SK-N-SH (cell line): ENCODE results near the gene KRAS. TPM values are rescaled to one million over a fixed set of nuclear protein-coding genes. Genes with fewer than 3 reads are reported as not detected.

Experiments used
- CTCF ChIA-PET: fragments of 300-600, 350-600 bp; formaldehyde crosslinking; extraction: SDS; loops from one replicate; lab custom pipeline; 2021; lab: Yijun Ruan, JAX
- POLR2A ChIA-PET: fragments of 350-600 bp; sonication (Branson Sonifier 250); formaldehyde crosslinking; extraction: SDS; loops from one replicate; lab custom pipeline; 2020; ENCODE audit warnings: antibody characterized with exemption, inconsistent platforms; lab: Yijun Ruan, JAX
- DNase-seq: peaks from one replicate; pipeline ENCODE4 v3.0.0; 2012
- H2AFZ ChIP-seq: fragments of 200-600 bp; sonication (generic); 2 replicates; pipeline ENCODE4 v1.8.1; 2016; ENCODE audit warnings: antibody characterized with exemption, mild to moderate bottlenecking, low read depth
- H3F3A ChIP-seq: fragments of 200-600 bp; sonication (generic); replicated peaks from 2 replicates; pipeline ENCODE3; 2016; ENCODE audit warnings: antibody characterized with exemption, mild to moderate bottlenecking; ENCODE audit not compliant: insufficient read depth
- H3K27ac ChIP-seq, 2 experiments: fragments of 200-500 bp in 1 of 2; fragments of 200-600 bp in 1 of 2; sonication (Bioruptor generic) in 1 of 2; sonication (generic), shearing (Covaris generic) in 1 of 2; 2 replicates each; pipeline versions ENCODE4 v1.5.1 to v1.6.1; 2014 to 2016; ENCODE audit warnings: low read depth in 2 of 2, inconsistent platforms in 1 of 2, low read length in 1 of 2, mild to moderate bottlenecking in 1 of 2, mixed read lengths in 1 of 2
- H3K27me3 ChIP-seq: fragments of 200-600 bp; sonication (generic), shearing (Covaris generic); 2 replicates; pipeline ENCODE4 v1.6.1; 2016; ENCODE audit warnings: mixed run types; ENCODE audit not compliant: insufficient read depth
- H3K36me3 ChIP-seq, 2 experiments: fragments of 200-500 bp in 1 of 2; fragments of 200-600 bp in 1 of 2; sonication (Bioruptor generic) in 1 of 2; sonication (generic) in 1 of 2; replicated peaks in 1 of 2; 2 replicates each; pipeline versions ENCODE3 to v1.5.1; 2014 to 2016; ENCODE audit warnings: low read length in 1 of 2, mild to moderate bottlenecking in 1 of 2; ENCODE audit not compliant: insufficient read depth in 2 of 2, control insufficient read depth in 1 of 2
- H3K4me1 ChIP-seq, 2 experiments: fragments of 200-500 bp in 1 of 2; fragments of 200-600 bp in 1 of 2; sonication (Bioruptor generic) in 1 of 2; sonication (generic), shearing (Covaris generic) in 1 of 2; 2 replicates each; pipeline versions ENCODE4 v1.5.1 to v1.6.1; 2014 to 2016; ENCODE audit warnings: low read depth in 1 of 2, low read length in 1 of 2, mixed run types in 1 of 2; ENCODE audit not compliant: insufficient read depth in 2 of 2, control insufficient read depth in 1 of 2
- H3K4me2 ChIP-seq: fragments of 200-600 bp; sonication (generic), shearing (Covaris generic); 2 replicates; pipeline ENCODE4 v1.6.1; 2017; ENCODE audit warnings: mixed run types
- H3K4me3 ChIP-seq, 2 experiments: fragments of 200-500 bp in 1 of 2; fragments of 200-600 bp in 1 of 2; sonication (Bioruptor generic) in 1 of 2; sonication (generic), shearing (Covaris generic) in 1 of 2; 2 replicates each; pipeline versions ENCODE4 v1.5.1 to v1.8.1; 2014 to 2016; ENCODE audit warnings: low read depth in 2 of 2, inconsistent platforms in 1 of 2, low read length in 1 of 2, mild to moderate bottlenecking in 1 of 2, mixed read lengths in 1 of 2, moderate library complexity in 1 of 2
- H3K79me2 ChIP-seq: fragments of 200-600 bp; sonication (generic); 2 replicates; pipeline ENCODE4 v1.8.1; 2017; ENCODE audit warnings: mild to moderate bottlenecking; ENCODE audit not compliant: insufficient read depth
- H3K9ac ChIP-seq: fragments of 200-600 bp; sonication (generic); 2 replicates; pipeline ENCODE4 v1.6.1; 2017; ENCODE audit warnings: mixed run types
- H3K9me2 ChIP-seq: fragments of 200-600 bp; sonication (generic); 2 replicates; pipeline ENCODE4 v1.6.1; 2017; ENCODE audit warnings: mixed run types
- H3K9me3 ChIP-seq: fragments of 200-600 bp; sonication (generic); 2 replicates; pipeline ENCODE4 v1.6.1; 2017; ENCODE audit warnings: mixed run types, mild to moderate bottlenecking, moderate library complexity
- H4K20me1 ChIP-seq: fragments of 200-600 bp; sonication (generic); 2 replicates; pipeline ENCODE4 v1.6.1; 2017; ENCODE audit warnings: mild to moderate bottlenecking, mixed run types; ENCODE audit not compliant: insufficient read depth
- CHD2 ChIP-seq: fragments of 150-350 bp; IDR thresholded peaks from 2 replicates; pipeline ENCODE4 v1.6.1; 2018; ENCODE audit warnings: low read length; ENCODE audit not compliant: partially characterized antibody
- CTCF ChIP-seq: fragments of 200-600 bp; sonication (generic); IDR thresholded peaks from 2 replicates; pipeline ENCODE4 v1.6.1; 2017; ENCODE audit warnings: antibody characterized with exemption, mild to moderate bottlenecking, moderate library complexity
- ELF1 ChIP-seq: IDR thresholded peaks from 2 replicates; pipeline ENCODE4 v1.4.0; 2012
- EP300 ChIP-seq, 2 experiments: IDR thresholded peaks; 2 replicates each; pipeline versions ENCODE4 v1.4.0 to v1.6.1; 2012; ENCODE audit warnings: borderline replicate concordance in 1 of 2, low read depth in 1 of 2, low read length in 1 of 2
- FOSL2 ChIP-seq: IDR thresholded peaks from 2 replicates; pipeline ENCODE4 v1.4.0; 2012; ENCODE audit warnings: low read depth, mild to moderate bottlenecking, moderate library complexity, borderline replicate concordance
- FOXJ3 ChIP-seq: sonication (generic); formaldehyde crosslinking; IDR thresholded peaks from 2 replicates; pipeline ENCODE4 v1.5.1; 2020; ENCODE audit warnings: mild to moderate bottlenecking, missing genetic modification reagents
- GABPA ChIP-seq: IDR thresholded peaks from 2 replicates; pipeline ENCODE4 v1.4.0; 2012; ENCODE audit warnings: low read depth, mild to moderate bottlenecking
- IRF3 ChIP-seq: fragments of 150-350 bp; IDR thresholded peaks from 2 replicates; pipeline ENCODE4 v1.6.1; 2016; ENCODE audit warnings: mild to moderate bottlenecking, low read depth, low read length
- JUND ChIP-seq: IDR thresholded peaks from 2 replicates; pipeline ENCODE4 v1.4.0; 2012
- MXI1 ChIP-seq: IDR thresholded peaks from 2 replicates; pipeline ENCODE4 v1.6.1; 2012; ENCODE audit warnings: mild to moderate bottlenecking, low read depth, low read length, improper control_type of control experiment
- NFIC ChIP-seq: IDR thresholded peaks from 2 replicates; pipeline ENCODE4 v1.4.0; 2012; ENCODE audit warnings: borderline replicate concordance
- NRF1 ChIP-seq: IDR thresholded peaks from 2 replicates; pipeline ENCODE4 v1.6.1; 2012; ENCODE audit warnings: low read depth, mild to moderate bottlenecking, low read length
- PBX3 ChIP-seq: IDR thresholded peaks from 2 replicates; pipeline ENCODE4; 2012
- POLR2AphosphoS5 ChIP-seq: IDR thresholded peaks from 2 replicates; pipeline ENCODE4 v1.6.1; 2012; ENCODE audit warnings: low read depth, low read length
- RAD21 ChIP-seq: IDR thresholded peaks from 2 replicates; pipeline ENCODE4 v1.6.1; 2012; ENCODE audit warnings: mild to moderate bottlenecking, low read length
- RCOR1 ChIP-seq: fragments of 150-350 bp; IDR thresholded peaks from 2 replicates; pipeline ENCODE4 v1.6.1; 2017; ENCODE audit warnings: antibody characterized with exemption, low read length
- RXRA ChIP-seq: IDR thresholded peaks from 2 replicates; pipeline ENCODE4 v1.4.0; 2012; ENCODE audit warnings: low read depth, mild to moderate bottlenecking, borderline replicate concordance
- SMC3 ChIP-seq: IDR thresholded peaks from 2 replicates; pipeline ENCODE4 v1.6.1; 2012; ENCODE audit warnings: low read depth, low read length, improper control_type of control experiment
- TCF12 ChIP-seq: IDR thresholded peaks from 2 replicates; pipeline ENCODE4 v1.4.0; 2012
- USF1 ChIP-seq: IDR thresholded peaks from 2 replicates; pipeline ENCODE4 v1.4.0; 2012; ENCODE audit warnings: low read depth, borderline replicate concordance
- WGBS: methylation state at CpG from one replicate; pipeline ENCODE4 v1.1.6; 2017; ENCODE audit warnings: low lambda C conversion rate; 5-methylcytosine and 5-hydroxymethylcytosine counted together
- polyA plus RNA-seq, 3 experiments: library from polyadenylated mRNA; depleted of rRNA; stranded (reverse); fragments of >200 nt; gene quantifications; 2 replicates each; pipeline ENCODE4 v1.2.3, GENCODE V29; 2012

Gene KRAS
- polyA plus RNA-seq, 1 of the 3 experiments (the other 2 are of a cell fraction), result 8.0 TPM

GRCh38 chr12:25266497-25266896 lies 15.8 kb upstream of the KRAS start:
- Histone ChIP-seq H2AFZ (no peak overlapping the region), H3K4me2 (no peak overlapping the region), H3K9me2 (no peaks in the 10 kb centered on the region), H4K20me1 (no peaks in the 10 kb centered on the region), H3K79me2 (no peaks in the 10 kb centered on the region), H3K4me1 (no peaks in the 10 kb centered on the region; a peak in 2 of 4 replicates), H3K27ac (peak overlapping the region in 1 of 2 experiments; percentile 22; a peak in 1 of 4 replicates), H3F3A (no peaks in the 10 kb centered on the region), H3K36me3 (no peaks in the 10 kb centered on the region), H3K9ac (no peak overlapping the region), H3K27me3 (no peaks in the 10 kb centered on the region), H3K9me3 (no peaks in the 10 kb centered on the region), H3K4me3 (no peak overlapping the region)
- POLR2A ChIA-PET, result no interaction called here
- no peak for DNase-seq
- TF ChIP-seq CTCF, result no peak
- TF ChIP-seq RAD21, result no peak
- TF ChIP-seq IRF3, result no peak
- TF ChIP-seq FOXJ3, result no peak
- no peak for TF ChIP-seq CHD2
- no peak for TF ChIP-seq EP300 (IDR thresholded peaks at IDR 0.05; ENCODE audit: borderline replicate concordance in 1 of 2, low read depth in 1 of 2, low read length in 1 of 2)
- no peak for TF ChIP-seq RCOR1
- no peak for TF ChIP-seq NFIC
- CTCF ChIA-PET, result interaction anchor here (2.5 kb wide), 1 partner anchor 25 kb away, joined by 8 read pairs; no protein-coding TSS in a partner anchor

- no peaks in the 10 kb centered on the region for H3F3A ChIP-seq
- no peak overlapping the region for H3K4me3 ChIP-seq
- H3K27ac ChIP-seq, result no peak overlapping the region
- no peaks in the 10 kb centered on the region for H3K9me3 ChIP-seq
- no peak overlapping the region for H3K4me2 ChIP-seq
- ChIA-PET CTCF (interaction anchor here (0.9 to 2.5 kb wide), 2 partner anchors 23 to 110 kb away, joined by 3 to 8 read pairs; no protein-coding TSS in a partner anchor), POLR2A (interaction anchor here (0.6 kb wide), 1 partner anchor 11 kb away, joined by 3 read pairs; no protein-coding TSS in a partner anchor)
- H3K36me3 ChIP-seq, result no peaks in the 10 kb centered on the region
- H3K4me1 ChIP-seq, result no peaks in the 10 kb centered on the region; a peak in 2 of 4 replicates
- H3K9me2 ChIP-seq, result no peaks in the 10 kb centered on the region
- TF ChIP-seq USF1 (no peak), MXI1 (no peak), RCOR1 (no peak), ELF1 (no peak), PBX3 (no peak), GABPA (no peak), RXRA (no peak), JUND (no peak), CHD2 (no peak), NFIC (no peak), POLR2AphosphoS5 (no peak), IRF3 (no peak), TCF12 (no peak), NRF1 (no peak), FOSL2 (no peak), SMC3 (no peak), RAD21 (no peak)
- H3K79me2 ChIP-seq, result no peaks in the 10 kb centered on the region
- WGBS, result 39% methylated on average over 1 of the region's 1 CpG
- H4K20me1 ChIP-seq, result no peaks in the 10 kb centered on the region
- no peaks in the 10 kb centered on the region for H3K27me3 ChIP-seq
- H3K9ac ChIP-seq, result no peak overlapping the region
- no peak overlapping the region for H2AFZ ChIP-seq
- DNase-seq, result no peak
These were observed 14.1 kb upstream of the KRAS start for GRCh38 chr12:25264862-25265261.
